Stimulated activated CD8-positive, alpha-beta memory T cell treated with anti-CD3 and anti-CD28 coated beads, Interleukin-7, amount 100 ng/mL, for 24 hours (primary cell): ENCODE measurements around the gene SLC25A26.

Experiments used
- DNase-seq: peaks from one replicate; pipeline ENCODE4 v3.0.0-alpha.2; 2020; ENCODE audit warnings: low read depth

The SLC25A26 gene

GRCh38 chr3:66322436-66322835 lies 101.6 kb downstream of the SLC25A26 start:
- DNase-seq, result no peak

- no peak for DNase-seq
Measured at GRCh38 chr3:66326340-66326739, 105.5 kb downstream of the SLC25A26 start.

GRCh38 chr3:66335671-66336070 lies 114.9 kb downstream of the SLC25A26 start:
- no peak for DNase-seq

- DNase-seq, result no peak
Measured at GRCh38 chr3:66336333-66336766, 115.5 kb downstream of the SLC25A26 start.

GRCh38 chr3:66338927-66339326 lies 118.1 kb downstream of the SLC25A26 start:
- DNase-seq, result no peak

GRCh38 chr3:66342717-66343356 lies 122.0 kb downstream of the SLC25A26 start:
- no peak for DNase-seq

GRCh38 chr3:66344391-66344811 lies 123.6 kb downstream of the SLC25A26 start:
- DNase-seq, result no peak

- no peak for DNase-seq
Measured at GRCh38 chr3:66344848-66345578, 124.2 kb downstream of the SLC25A26 start.

GRCh38 chr3:66348704-66349103 lies 127.9 kb downstream of the SLC25A26 start:
- no peak for DNase-seq

- DNase-seq, result no peak
Measured at GRCh38 chr3:66350601-66351000, 129.8 kb downstream of the SLC25A26 start.

- no peak for DNase-seq
Measured at GRCh38 chr3:66353039-66353438, 132.2 kb downstream of the SLC25A26 start.

GRCh38 chr3:66353530-66353929 lies 132.7 kb downstream of the SLC25A26 start:
- no peak for DNase-seq

- DNase-seq, result no peak
Measured at GRCh38 chr3:66354001-66354400, 133.2 kb downstream of the SLC25A26 start.

- no peak for DNase-seq
Measured at GRCh38 chr3:66355394-66355793, 134.6 kb downstream of the SLC25A26 start.

- no peak for DNase-seq
Measured at GRCh38 chr3:66355997-66356396, 135.2 kb downstream of the SLC25A26 start.

- no peak for DNase-seq
Measured at GRCh38 chr3:66361356-66361755, 140.6 kb downstream of the SLC25A26 start.

- no peak for DNase-seq
Measured at GRCh38 chr3:66362541-66362941, 141.7 kb downstream of the SLC25A26 start.

GRCh38 chr3:66363148-66363547 lies 142.3 kb downstream of the SLC25A26 start:
- no peak for DNase-seq

GRCh38 chr3:66365080-66365479 lies 144.3 kb downstream of the SLC25A26 start:
- no peak for DNase-seq

GRCh38 chr3:66366747-66367146 lies 145.9 kb downstream of the SLC25A26 start:
- no peak for DNase-seq

- DNase-seq, result no peak
Measured at GRCh38 chr3:66367979-66368378, 147.2 kb downstream of the SLC25A26 start.

GRCh38 chr3:66370179-66370578 lies 149.4 kb downstream of the SLC25A26 start:
- DNase-seq, result no peak

GRCh38 chr3:66371432-66371831 lies 150.6 kb downstream of the SLC25A26 start:
- DNase-seq, result no peak
